GM23338 (cell line): Measurements from ENCODE around the gene SSTR4. TPM values are rescaled to one million over a fixed set of nuclear protein-coding genes. Genes with fewer than 3 reads are reported as not detected.

Experiments used
- ATAC-seq: fragments of 200-7000 bp; cut with Tn5 transposase; 3 replicates; pipeline ENCODE4 v1.9.1; 2020
- DNase-seq: peaks from one replicate; pipeline ENCODE4 v3.0.0-alpha.2; 2015; ENCODE audit warnings: low spot score
- H2AFZ ChIP-seq: fragments of 200-600 bp; sonication (generic); 2 replicates; pipeline ENCODE4 v1.8.0; 2016; ENCODE audit warnings: antibody characterized with exemption, mild to moderate bottlenecking, moderate library complexity
- H3F3A ChIP-seq: fragments of 200-600 bp; sonication (generic); replicated peaks from 2 replicates; pipeline ENCODE4 v1.8.0; 2017; ENCODE audit warnings: antibody characterized with exemption, mixed run types, low read depth
- H3K27ac ChIP-seq: fragments of 200-600 bp; sonication (generic); 2 replicates; pipeline ENCODE4 v1.6.1; 2016; ENCODE audit warnings: low read depth
- H3K27me3 ChIP-seq: fragments of 200-600 bp; sonication (generic); 2 replicates; pipeline ENCODE4 v1.8.0; 2016; ENCODE audit warnings: mild to moderate bottlenecking, mixed run types, moderate library complexity; ENCODE audit not compliant: insufficient read depth
- H3K36me3 ChIP-seq: fragments of 200-600 bp; sonication (generic); 2 replicates; pipeline ENCODE4 v1.8.0; 2016; ENCODE audit warnings: mild to moderate bottlenecking; ENCODE audit not compliant: insufficient read depth
- H3K4me1 ChIP-seq: fragments of 200-600 bp; sonication (generic); 2 replicates; pipeline ENCODE4 v1.8.0; 2016; ENCODE audit warnings: mild to moderate bottlenecking, moderate library complexity; ENCODE audit not compliant: insufficient read depth
- H3K4me2 ChIP-seq: fragments of 200-600 bp; sonication (generic); 2 replicates; pipeline ENCODE4 v1.7.1; 2017; ENCODE audit warnings: mixed run types
- H3K4me3 ChIP-seq: fragments of 200-600 bp; sonication (generic); 2 replicates; pipeline ENCODE4 v1.6.1; 2016; ENCODE audit warnings: mixed run types
- H3K79me2 ChIP-seq: fragments of 200-600 bp; sonication (generic); replicated peaks from 2 replicates; pipeline ENCODE4 v1.8.0; 2017; ENCODE audit warnings: mild to moderate bottlenecking; ENCODE audit not compliant: insufficient read depth
- H3K9me2 ChIP-seq: fragments of 200-600 bp; sonication (generic); 2 replicates; pipeline ENCODE4 v1.8.0; 2017; ENCODE audit not compliant: insufficient read depth
- H4K20me1 ChIP-seq: fragments of 200-600 bp; sonication (generic); replicated peaks from 2 replicates; pipeline ENCODE4 v1.8.0; 2017; ENCODE audit warnings: mild to moderate bottlenecking; ENCODE audit not compliant: insufficient read depth
- H3K27ac Mint-ChIP-seq: 2 replicates; pipeline ENCODE4 v1.8.0; 2020; ENCODE audit warnings: inconsistent platforms, mild to moderate bottlenecking, moderate library complexity, mixed read lengths
- H3K27me3 Mint-ChIP-seq: 3 replicates; pipeline ENCODE4 v1.8.0; 2022; ENCODE audit warnings: low read depth, mild to moderate bottlenecking, moderate library complexity, mixed read lengths, inconsistent platforms; ENCODE audit not compliant: insufficient read depth, poor library complexity
- H3K36me3 Mint-ChIP-seq: 3 replicates; pipeline ENCODE4 v1.8.0; 2021; ENCODE audit warnings: low read depth, mild to moderate bottlenecking, inconsistent platforms, moderate library complexity, mixed read lengths
- H3K4me1 Mint-ChIP-seq: 3 replicates; pipeline ENCODE4 v1.8.0; 2020; ENCODE audit warnings: mild to moderate bottlenecking, inconsistent platforms, mixed read lengths
- H3K4me3 Mint-ChIP-seq: 3 replicates; pipeline ENCODE4 v1.8.0; 2021; ENCODE audit warnings: moderate library complexity, mild to moderate bottlenecking, inconsistent platforms, mixed read lengths
- H3K9me3 Mint-ChIP-seq: 3 replicates; pipeline ENCODE4 v1.8.0; 2020; ENCODE audit warnings: moderate library complexity, mild to moderate bottlenecking, inconsistent platforms, mixed read lengths
- CREB1 ChIP-seq: fragments of 250-450 bp; sonication (Bioruptor Pico); IDR thresholded peaks from 2 replicates; pipeline ENCODE4 v1.5.0; 2020; ENCODE audit warnings: low read depth, mild to moderate bottlenecking, moderate library complexity
- EZH2 ChIP-seq: fragments of 200-600 bp; sonication (generic); IDR thresholded peaks from one replicate; pipeline ENCODE4 v1.8.0; 2017; ENCODE audit warnings: antibody characterized with exemption, mild to moderate bottlenecking, low read depth; ENCODE audit not compliant: unreplicated experiment
- EZH2phosphoT487 ChIP-seq: fragments of 200-600 bp; sonication (generic); IDR thresholded peaks from one replicate; pipeline ENCODE4 v1.8.1; 2018; ENCODE audit warnings: antibody characterized with exemption; ENCODE audit not compliant: unreplicated experiment
- POLR2AphosphoS5 ChIP-seq: IDR thresholded peaks from 2 replicates; pipeline ENCODE4 v1.6.1; 2016; ENCODE audit warnings: antibody characterized with exemption, low read depth
- STAT1 ChIP-seq: IDR thresholded peaks from one replicate; pipeline ENCODE4 v1.6.1; 2016; ENCODE audit warnings: antibody characterized with exemption; ENCODE audit not compliant: unreplicated experiment
- ZNF462 ChIP-seq: fragments of 250-450 bp; sonication (Bioruptor Pico); IDR thresholded peaks from 2 replicates; pipeline ENCODE4 v1.5.0; 2020; ENCODE audit warnings: mild to moderate bottlenecking, moderate library complexity
- polyA plus RNA-seq: library from polyadenylated mRNA; unstranded; fragments of >200 nt; fragmentation: Nextera tagmentation; extraction: Ambion mirVana; gene quantifications from 2 replicates; pipeline ENCODE4 v1.2.1, GENCODE V29; 2016
- total RNA-seq: library from RNA; depleted of rRNA; stranded (reverse); fragments of >200 nt; shearing (Covaris generic); gene quantifications from 2 replicates; pipeline ENCODE4 v1.2.3, GENCODE V29; 2014
- TF ChIP-seq, protein P1 (sequence below): IDR thresholded peaks from 2 replicates; pipeline ENCODE4 v1.6.1; 2016; ENCODE audit warnings: antibody characterized with exemption
- TF ChIP-seq, protein P2 (sequence below), 2 experiments: fragments of 200-600 bp in 1 of 2; sonication (generic) in 1 of 2; conservative IDR thresholded peaks; 2 replicates each; pipeline versions ENCODE4 v1.5.1 to v1.6.1; 2016 to 2017; ENCODE audit warnings: antibody characterized with exemption in 2 of 2, low read depth in 2 of 2, mild to moderate bottlenecking in 2 of 2, moderate library complexity in 1 of 2

SSTR4 gene
- total and polyA plus RNA-seq, 2 experiments from 2014 or later, result not detected

GRCh38 chr20:23077277-23077676 lies 42.2 kb downstream of the SSTR4 start (continued):
- TF ChIP-seq, protein P1, sequence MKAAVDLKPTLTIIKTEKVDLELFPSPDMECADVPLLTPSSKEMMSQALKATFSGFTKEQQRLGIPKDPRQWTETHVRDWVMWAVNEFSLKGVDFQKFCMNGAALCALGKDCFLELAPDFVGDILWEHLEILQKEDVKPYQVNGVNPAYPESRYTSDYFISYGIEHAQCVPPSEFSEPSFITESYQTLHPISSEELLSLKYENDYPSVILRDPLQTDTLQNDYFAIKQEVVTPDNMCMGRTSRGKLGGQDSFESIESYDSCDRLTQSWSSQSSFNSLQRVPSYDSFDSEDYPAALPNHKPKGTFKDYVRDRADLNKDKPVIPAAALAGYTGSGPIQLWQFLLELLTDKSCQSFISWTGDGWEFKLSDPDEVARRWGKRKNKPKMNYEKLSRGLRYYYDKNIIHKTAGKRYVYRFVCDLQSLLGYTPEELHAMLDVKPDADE, result no peak
- TF ChIP-seq CREB1 (CRISPR knock-in tag) (no peak), STAT1 (no peak)
- TF ChIP-seq, protein P2, sequence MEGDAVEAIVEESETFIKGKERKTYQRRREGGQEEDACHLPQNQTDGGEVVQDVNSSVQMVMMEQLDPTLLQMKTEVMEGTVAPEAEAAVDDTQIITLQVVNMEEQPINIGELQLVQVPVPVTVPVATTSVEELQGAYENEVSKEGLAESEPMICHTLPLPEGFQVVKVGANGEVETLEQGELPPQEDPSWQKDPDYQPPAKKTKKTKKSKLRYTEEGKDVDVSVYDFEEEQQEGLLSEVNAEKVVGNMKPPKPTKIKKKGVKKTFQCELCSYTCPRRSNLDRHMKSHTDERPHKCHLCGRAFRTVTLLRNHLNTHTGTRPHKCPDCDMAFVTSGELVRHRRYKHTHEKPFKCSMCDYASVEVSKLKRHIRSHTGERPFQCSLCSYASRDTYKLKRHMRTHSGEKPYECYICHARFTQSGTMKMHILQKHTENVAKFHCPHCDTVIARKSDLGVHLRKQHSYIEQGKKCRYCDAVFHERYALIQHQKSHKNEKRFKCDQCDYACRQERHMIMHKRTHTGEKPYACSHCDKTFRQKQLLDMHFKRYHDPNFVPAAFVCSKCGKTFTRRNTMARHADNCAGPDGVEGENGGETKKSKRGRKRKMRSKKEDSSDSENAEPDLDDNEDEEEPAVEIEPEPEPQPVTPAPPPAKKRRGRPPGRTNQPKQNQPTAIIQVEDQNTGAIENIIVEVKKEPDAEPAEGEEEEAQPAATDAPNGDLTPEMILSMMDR (conservative IDR thresholded peaks at IDR 0.05; ENCODE audit: low read depth in 2 of 2), result no peak

DNA sequence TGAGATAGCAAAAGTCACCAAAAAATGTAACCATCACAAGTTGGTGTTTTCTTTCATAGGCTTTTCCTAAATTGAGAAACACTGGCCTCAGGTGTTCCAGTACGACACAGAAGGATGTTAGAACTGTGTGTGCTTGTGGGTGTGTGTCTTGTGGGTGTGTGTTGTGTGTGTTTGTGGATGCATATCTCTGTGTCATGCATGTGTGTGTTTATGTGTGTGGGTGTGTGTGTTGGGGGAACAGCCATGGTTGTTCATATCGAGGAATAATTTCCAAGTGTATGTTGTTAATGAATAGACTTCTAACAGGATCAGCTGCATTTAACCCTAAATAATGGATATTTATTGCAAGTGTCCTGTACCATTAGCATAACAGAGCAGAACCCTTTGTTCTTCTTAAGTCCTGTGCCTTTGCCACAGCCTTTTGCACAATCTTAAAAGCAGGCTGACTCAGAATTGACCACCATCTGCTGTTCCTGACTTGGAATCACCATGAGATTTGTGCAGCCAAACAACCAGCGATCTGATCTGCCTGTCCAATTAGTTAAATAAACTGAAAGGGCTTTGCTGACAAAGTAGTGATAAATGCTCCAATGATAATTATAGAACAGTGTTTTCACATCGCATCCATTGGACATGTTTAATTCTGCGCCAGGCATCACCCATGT lies 43.4 kb downstream of the SSTR4 start:
- Histone ChIP-seq H3K27me3 (no peaks in the 10 kb centered on the region), H3K4me3 (no peak overlapping the region), H3K9me2 (no peaks in the 10 kb centered on the region), H3K4me1 (peaks cover 4% of the 10 kb centered on the region; the same call in 1 of the 2 replicates), H3K4me2 (no peak overlapping the region), H4K20me1 (no peaks in the 10 kb centered on the region), H3K36me3 (no peaks in the 10 kb centered on the region), H3K79me2 (no peaks in the 10 kb centered on the region), H3K27ac (no peak overlapping the region), H2AFZ (no peak overlapping the region), H3F3A (no peaks in the 10 kb centered on the region)
- ATAC-seq (no peak), DNase-seq (no peak)
- Mint-ChIP-seq H3K36me3 (no peaks in the 10 kb centered on the region), H3K9me3 (no peaks in the 10 kb centered on the region), H3K4me1 (peaks cover 24% of the 10 kb centered on the region), H3K4me3 (no peak overlapping the region), H3K27me3 (peaks cover 5% of the 10 kb centered on the region), H3K27ac (no peak overlapping the region)
- TF ChIP-seq, protein P2 (conservative IDR thresholded peaks at IDR 0.05; ENCODE audit: low read depth in 2 of 2), result no peak
- TF ChIP-seq EZH2 (no peak), POLR2AphosphoS5 (no peak), ZNF462 (CRISPR knock-in tag) (no peak), EZH2phosphoT487 (no peak), CREB1 (CRISPR knock-in tag) (no peak)
- TF ChIP-seq, protein P1, result no peak
